DND-41 (cell line): Measurements from ENCODE around the gene KIFC3.
"Not testable (repeated sequence)": the region's sequence is repeated elsewhere in the genome, so short reads cannot be mapped to it uniquely, and the experiment has no call there.

Experiments used
- ATAC-seq: fragments of 200-7000 bp; cut with Tn5 transposase; 3 replicates; pipeline ENCODE4 v1.9.1; 2021; ENCODE audit warnings: low read depth; ENCODE audit not compliant: insufficient read depth
- DNase-seq: peaks from one replicate; pipeline ENCODE4 v3.0.0-alpha.2; 2020
- H2AFZ ChIP-seq: 2 replicates; pipeline ENCODE4 v1.6.0; 2012; ENCODE audit warnings: low read depth, low read length
- H3K27ac ChIP-seq: 2 replicates; pipeline ENCODE4 v1.5.1; 2012; ENCODE audit warnings: low read length, inconsistent platforms
- H3K27me3 ChIP-seq: fragments of 200-600 bp; sonication (generic); 2 replicates; pipeline ENCODE4 v1.6.0; 2012; ENCODE audit warnings: low read length, mild to moderate bottlenecking, inconsistent platforms; ENCODE audit not compliant: insufficient read depth, poor library complexity
- H3K36me3 ChIP-seq: 2 replicates; pipeline ENCODE4 v1.5.1; 2012; ENCODE audit warnings: low read length, inconsistent platforms; ENCODE audit not compliant: insufficient read depth
- H3K4me1 ChIP-seq: 2 replicates; pipeline ENCODE4 v1.5.1; 2012; ENCODE audit warnings: mild to moderate bottlenecking, low read length; ENCODE audit not compliant: insufficient read depth
- H3K4me2 ChIP-seq: 2 replicates; pipeline ENCODE4 v1.6.0; 2012; ENCODE audit warnings: mild to moderate bottlenecking, moderate library complexity, low read length, inconsistent platforms; ENCODE audit not compliant: insufficient read depth
- H3K4me3 ChIP-seq, 2 experiments: fragments of 200-600 bp in 1 of 2; shearing (Covaris generic) in 1 of 2; 2 replicates each; pipeline ENCODE4 v1.5.1; 2012 to 2016; ENCODE audit warnings: inconsistent platforms in 2 of 2, low read length in 2 of 2, mild to moderate bottlenecking in 2 of 2, low read depth in 1 of 2, moderate library complexity in 1 of 2
- H3K79me2 ChIP-seq: 2 replicates; pipeline ENCODE4 v1.6.0; 2012; ENCODE audit warnings: low read length, inconsistent platforms; ENCODE audit not compliant: insufficient read depth
- H3K9ac ChIP-seq: 2 replicates; pipeline ENCODE4 v1.6.0; 2012; ENCODE audit warnings: low read depth, mild to moderate bottlenecking, inconsistent platforms, low read length, moderate library complexity
- H3K9me3 ChIP-seq: 2 replicates; pipeline ENCODE4 v1.5.1; 2012; ENCODE audit warnings: low read length, moderate library complexity, mild to moderate bottlenecking, inconsistent platforms; ENCODE audit not compliant: insufficient read depth, severe bottlenecking
- H4K20me1 ChIP-seq: 2 replicates; pipeline ENCODE4 v1.6.0; 2012; ENCODE audit warnings: low read length; ENCODE audit not compliant: insufficient read depth
- EZH2 ChIP-seq: IDR thresholded peaks from 3 replicates; pipeline ENCODE4 v1.6.1; 2012; ENCODE audit warnings: borderline replicate concordance, low read depth, mild to moderate bottlenecking, moderate library complexity, low read length, inconsistent platforms; ENCODE audit not compliant: severe bottlenecking
- TF ChIP-seq, protein P1 (sequence below): IDR thresholded peaks from 2 replicates; pipeline ENCODE4 v1.5.1; 2012; ENCODE audit warnings: borderline replicate concordance, low read length, moderate library complexity, mild to moderate bottlenecking; ENCODE audit not compliant: poor library complexity, severe bottlenecking; ENCODE audit errors: extremely low read depth

KIFC3 gene

DNA sequence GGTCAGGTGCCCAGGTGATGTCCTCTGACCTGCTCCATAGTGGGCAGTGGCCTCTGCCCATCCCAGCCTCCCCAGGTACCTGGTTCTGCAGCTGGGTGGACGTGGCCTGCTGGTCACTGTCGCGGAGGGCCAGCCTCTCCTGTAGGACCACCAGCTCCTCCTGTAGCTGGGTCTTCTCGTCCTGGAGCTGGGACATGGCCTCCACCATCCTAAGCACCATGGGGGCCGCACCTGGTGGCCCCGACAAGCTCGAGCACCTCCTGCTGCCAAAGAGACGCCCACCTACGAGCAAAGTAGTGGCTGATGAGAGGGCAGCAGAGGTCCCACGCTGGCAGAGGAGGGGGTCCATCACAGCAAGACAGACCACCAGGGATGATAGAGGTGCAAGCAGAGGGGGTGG lies 16.9 kb downstream of the KIFC3 start:
- H3K9ac ChIP-seq = no peak overlapping the region
- no peak overlapping the region for H3K4me3 ChIP-seq
- H4K20me1 ChIP-seq = no peaks in the 10 kb centered on the region; the same call in 1 of the 2 replicates
- no peak for ATAC-seq
- no peaks in the 10 kb centered on the region for H3K4me1 ChIP-seq
- no peaks in the 10 kb centered on the region for H3K36me3 ChIP-seq
- TF ChIP-seq, protein P1, sequence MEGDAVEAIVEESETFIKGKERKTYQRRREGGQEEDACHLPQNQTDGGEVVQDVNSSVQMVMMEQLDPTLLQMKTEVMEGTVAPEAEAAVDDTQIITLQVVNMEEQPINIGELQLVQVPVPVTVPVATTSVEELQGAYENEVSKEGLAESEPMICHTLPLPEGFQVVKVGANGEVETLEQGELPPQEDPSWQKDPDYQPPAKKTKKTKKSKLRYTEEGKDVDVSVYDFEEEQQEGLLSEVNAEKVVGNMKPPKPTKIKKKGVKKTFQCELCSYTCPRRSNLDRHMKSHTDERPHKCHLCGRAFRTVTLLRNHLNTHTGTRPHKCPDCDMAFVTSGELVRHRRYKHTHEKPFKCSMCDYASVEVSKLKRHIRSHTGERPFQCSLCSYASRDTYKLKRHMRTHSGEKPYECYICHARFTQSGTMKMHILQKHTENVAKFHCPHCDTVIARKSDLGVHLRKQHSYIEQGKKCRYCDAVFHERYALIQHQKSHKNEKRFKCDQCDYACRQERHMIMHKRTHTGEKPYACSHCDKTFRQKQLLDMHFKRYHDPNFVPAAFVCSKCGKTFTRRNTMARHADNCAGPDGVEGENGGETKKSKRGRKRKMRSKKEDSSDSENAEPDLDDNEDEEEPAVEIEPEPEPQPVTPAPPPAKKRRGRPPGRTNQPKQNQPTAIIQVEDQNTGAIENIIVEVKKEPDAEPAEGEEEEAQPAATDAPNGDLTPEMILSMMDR = no peak
- TF ChIP-seq EZH2 = no peak
- no peak overlapping the region for H3K27ac ChIP-seq
- no peak overlapping the region for H2AFZ ChIP-seq
- H3K9me3 ChIP-seq = no peaks in the 10 kb centered on the region
- H3K27me3 ChIP-seq = no peaks in the 10 kb centered on the region
- no peak overlapping the region for H3K4me2 ChIP-seq
- no peaks in the 10 kb centered on the region for H3K79me2 ChIP-seq
- no peak for DNase-seq

GRCh38 chr16:57784334-57784733 lies 18.0 kb downstream of the KIFC3 start:
- no peak overlapping the region for H2AFZ ChIP-seq
- H3K36me3 ChIP-seq = no peaks in the 10 kb centered on the region
- TF ChIP-seq, protein P1 = no peak
- no peak for TF ChIP-seq EZH2
- H4K20me1 ChIP-seq = no peaks in the 10 kb centered on the region; the same call in 1 of the 2 replicates
- no peak overlapping the region for H3K27ac ChIP-seq
- H3K4me2 ChIP-seq = no peak overlapping the region
- H3K9me3 ChIP-seq = no peaks in the 10 kb centered on the region
- H3K79me2 ChIP-seq = no peaks in the 10 kb centered on the region
- no peaks in the 10 kb centered on the region for H3K27me3 ChIP-seq
- H3K9ac ChIP-seq = no peak overlapping the region
- no peak for ATAC-seq
- no peak overlapping the region for H3K4me3 ChIP-seq
- DNase-seq = no peak
- H3K4me1 ChIP-seq = no peaks in the 10 kb centered on the region

- ATAC-seq (no peak), DNase-seq (no peak)
- no peak overlapping the region for H3K4me3 ChIP-seq
- TF ChIP-seq, protein P1 = no peak
- H3K27ac ChIP-seq = no peak overlapping the region
- H3K36me3 ChIP-seq = no peaks in the 10 kb centered on the region
- H3K9me3 ChIP-seq = no peaks in the 10 kb centered on the region
- no peaks in the 10 kb centered on the region; the same call in 1 of the 2 replicates for H4K20me1 ChIP-seq
- H3K27me3 ChIP-seq = no peaks in the 10 kb centered on the region
- H3K9ac ChIP-seq = no peak overlapping the region
- no peaks in the 10 kb centered on the region for H3K79me2 ChIP-seq
- H3K4me1 ChIP-seq = no peaks in the 10 kb centered on the region
- H2AFZ ChIP-seq = no peak overlapping the region
- no peak overlapping the region for H3K4me2 ChIP-seq
These were observed 18.4 kb downstream of the KIFC3 start for GRCh38 chr16:57783883-57784282.

DNA sequence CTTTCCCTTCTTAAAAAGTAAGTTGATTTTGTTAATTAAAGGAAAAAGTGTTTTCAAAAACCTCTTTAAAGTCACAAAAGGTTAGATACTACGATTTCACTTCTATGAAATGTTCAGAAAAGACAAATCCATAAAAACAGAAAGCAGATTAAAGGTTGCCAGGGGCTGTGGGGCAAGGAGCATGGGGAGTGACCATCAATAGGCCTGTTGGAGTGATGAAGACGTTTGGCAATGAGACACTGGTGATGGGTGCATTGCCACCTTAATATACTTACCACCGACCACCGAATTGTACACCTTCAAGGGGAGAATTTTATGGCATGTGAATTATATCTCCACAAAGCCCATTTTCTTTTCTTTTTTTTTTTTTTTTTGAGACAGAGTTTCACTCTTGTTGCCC lies 19.2 kb downstream of the KIFC3 start:
- Histone ChIP-seq H3K27me3 (no peaks in the 10 kb centered on the region), H3K36me3 (no peaks in the 10 kb centered on the region), H3K4me2 (no peak overlapping the region), H3K9me3 (no peaks in the 10 kb centered on the region), H3K27ac (no peak overlapping the region), H2AFZ (no peak overlapping the region), H3K79me2 (no peaks in the 10 kb centered on the region), H3K9ac (no peak overlapping the region), H4K20me1 (no peaks in the 10 kb centered on the region; the same call in 1 of the 2 replicates), H3K4me1 (no peaks in the 10 kb centered on the region), H3K4me3 (no peak overlapping the region)
- TF ChIP-seq EZH2 = no peak
- TF ChIP-seq, protein P1 = no peak
- no peak for DNase-seq
- ATAC-seq = no peak

DNA sequence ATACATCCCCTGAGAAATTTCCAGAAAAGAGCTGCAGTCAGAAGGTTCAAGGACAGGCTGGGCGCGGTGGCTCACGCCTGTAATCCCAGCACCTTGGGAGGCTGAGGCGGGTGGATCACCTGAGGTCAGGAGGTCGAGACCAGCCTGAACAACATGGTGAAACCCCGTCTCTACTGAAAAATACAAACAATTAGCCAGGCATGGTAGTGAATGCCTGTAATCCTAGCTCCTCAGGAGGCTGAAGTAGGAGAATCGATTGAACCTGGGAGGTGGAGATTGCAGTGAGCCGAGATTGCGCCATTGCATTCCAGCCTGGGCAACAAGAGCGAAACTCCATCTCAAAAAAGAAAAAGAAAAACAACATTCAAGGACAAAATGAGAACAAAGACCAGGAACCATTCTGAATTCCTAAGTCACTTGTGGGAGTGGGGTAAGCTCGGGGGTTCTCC lies 19.7 kb downstream of the KIFC3 start:
- H3K4me2 ChIP-seq, H3K27ac ChIP-seq, H3K27me3 ChIP-seq, H3K4me1 ChIP-seq, ATAC-seq, H4K20me1 ChIP-seq, H3K79me2 ChIP-seq, H3K9me3 ChIP-seq, H2AFZ ChIP-seq, H3K4me3 ChIP-seq, H3K9ac ChIP-seq, DNase-seq, H3K36me3 ChIP-seq: not testable (repeated sequence)
